GM19238 (cell line): ENCODE results near the gene SPATA20.

Experiments
- DNase-seq: peaks from one replicate; pipeline ENCODE4 v3.0.0; 2011; ENCODE audit warnings: low spot score; ENCODE audit not compliant: insufficient read length

SPATA20 gene

GRCh38 chr17:50573866-50574611 lies 27.1 kb downstream of the SPATA20 start:
- DNase-seq, result no peak

- DNase-seq, result no peak
Measured at GRCh38 chr17:50575581-50576210, 28.7 kb downstream of the SPATA20 start.

- DNase-seq, result no peak
Measured at GRCh38 chr17:50576864-50577263, 29.9 kb downstream of the SPATA20 start.

- no peak for DNase-seq
Measured at GRCh38 chr17:50577451-50577954, 30.5 kb downstream of the SPATA20 start.

- no peak for DNase-seq
Measured at GRCh38 chr17:50578173-50578572, 31.2 kb downstream of the SPATA20 start.

GRCh38 chr17:50579399-50579798 lies 32.4 kb downstream of the SPATA20 start:
- no peak for DNase-seq

GRCh38 chr17:50580646-50581045 lies 33.7 kb downstream of the SPATA20 start:
- no peak for DNase-seq

- no peak for DNase-seq
Measured at GRCh38 chr17:50581316-50581715, 34.3 kb downstream of the SPATA20 start.

- DNase-seq, result no peak
Measured at GRCh38 chr17:50582741-50583140, 35.8 kb downstream of the SPATA20 start.

- DNase-seq, result no peak
Measured at GRCh38 chr17:50583641-50584040, 36.7 kb downstream of the SPATA20 start.

GRCh38 chr17:50584116-50584515 lies 37.1 kb downstream of the SPATA20 start:
- no peak for DNase-seq

- no peak for DNase-seq
Measured at GRCh38 chr17:50584749-50585148, 37.8 kb downstream of the SPATA20 start.

- no peak for DNase-seq
Measured at GRCh38 chr17:50585346-50585745, 38.4 kb downstream of the SPATA20 start.

- no peak for DNase-seq
Measured at GRCh38 chr17:50585891-50586290, 38.9 kb downstream of the SPATA20 start.

GRCh38 chr17:50586421-50587247 lies 39.7 kb downstream of the SPATA20 start:
- DNase-seq, result no peak

- DNase-seq, result no peak
Measured at GRCh38 chr17:50587571-50587970, 40.6 kb downstream of the SPATA20 start.

- DNase-seq, result no peak
Measured at GRCh38 chr17:50588391-50589049, 41.5 kb downstream of the SPATA20 start.

- DNase-seq, result no peak
Measured at GRCh38 chr17:50589095-50589705, 42.2 kb downstream of the SPATA20 start.

- no peak for DNase-seq
Measured at GRCh38 chr17:50590946-50591737, 44.2 kb downstream of the SPATA20 start.

GRCh38 chr17:50593321-50593720 lies 46.3 kb downstream of the SPATA20 start:
- DNase-seq, result no peak
